GM23338 (cell line): Measurements from ENCODE around the gene LAMTOR5. TPM values are rescaled to one million over a fixed set of nuclear protein-coding genes. Genes with fewer than 3 reads are reported as not detected.
"Not testable (repeated sequence)": the region's sequence is repeated elsewhere in the genome, so short reads cannot be mapped to it uniquely, and the experiment has no call there.

ENCODE experiments used
- ATAC-seq: fragments of 200-7000 bp; cut with Tn5 transposase; 3 replicates; pipeline ENCODE4 v1.9.1; 2020
- DNase-seq: peaks from one replicate; pipeline ENCODE4 v3.0.0-alpha.2; 2015; ENCODE audit warnings: low spot score
- H2AFZ ChIP-seq: fragments of 200-600 bp; sonication (generic); 2 replicates; pipeline ENCODE4 v1.8.0; 2016; ENCODE audit warnings: antibody characterized with exemption, mild to moderate bottlenecking, moderate library complexity
- H3F3A ChIP-seq: fragments of 200-600 bp; sonication (generic); replicated peaks from 2 replicates; pipeline ENCODE4 v1.8.0; 2017; ENCODE audit warnings: antibody characterized with exemption, mixed run types, low read depth
- H3K27ac ChIP-seq: fragments of 200-600 bp; sonication (generic); 2 replicates; pipeline ENCODE4 v1.6.1; 2016; ENCODE audit warnings: low read depth
- H3K27me3 ChIP-seq: fragments of 200-600 bp; sonication (generic); 2 replicates; pipeline ENCODE4 v1.8.0; 2016; ENCODE audit warnings: mild to moderate bottlenecking, mixed run types, moderate library complexity; ENCODE audit not compliant: insufficient read depth
- H3K36me3 ChIP-seq: fragments of 200-600 bp; sonication (generic); 2 replicates; pipeline ENCODE4 v1.8.0; 2016; ENCODE audit warnings: mild to moderate bottlenecking; ENCODE audit not compliant: insufficient read depth
- H3K4me1 ChIP-seq: fragments of 200-600 bp; sonication (generic); 2 replicates; pipeline ENCODE4 v1.8.0; 2016; ENCODE audit warnings: mild to moderate bottlenecking, moderate library complexity; ENCODE audit not compliant: insufficient read depth
- H3K4me2 ChIP-seq: fragments of 200-600 bp; sonication (generic); 2 replicates; pipeline ENCODE4 v1.7.1; 2017; ENCODE audit warnings: mixed run types
- H3K4me3 ChIP-seq: fragments of 200-600 bp; sonication (generic); 2 replicates; pipeline ENCODE4 v1.6.1; 2016; ENCODE audit warnings: mixed run types
- H3K79me2 ChIP-seq: fragments of 200-600 bp; sonication (generic); replicated peaks from 2 replicates; pipeline ENCODE4 v1.8.0; 2017; ENCODE audit warnings: mild to moderate bottlenecking; ENCODE audit not compliant: insufficient read depth
- H3K9me2 ChIP-seq: fragments of 200-600 bp; sonication (generic); 2 replicates; pipeline ENCODE4 v1.8.0; 2017; ENCODE audit not compliant: insufficient read depth
- H4K20me1 ChIP-seq: fragments of 200-600 bp; sonication (generic); replicated peaks from 2 replicates; pipeline ENCODE4 v1.8.0; 2017; ENCODE audit warnings: mild to moderate bottlenecking; ENCODE audit not compliant: insufficient read depth
- H3K27ac Mint-ChIP-seq: 2 replicates; pipeline ENCODE4 v1.8.0; 2020; ENCODE audit warnings: inconsistent platforms, mild to moderate bottlenecking, moderate library complexity, mixed read lengths
- H3K27me3 Mint-ChIP-seq: 3 replicates; pipeline ENCODE4 v1.8.0; 2022; ENCODE audit warnings: low read depth, mild to moderate bottlenecking, moderate library complexity, mixed read lengths, inconsistent platforms; ENCODE audit not compliant: insufficient read depth, poor library complexity
- H3K36me3 Mint-ChIP-seq: 3 replicates; pipeline ENCODE4 v1.8.0; 2021; ENCODE audit warnings: low read depth, mild to moderate bottlenecking, inconsistent platforms, moderate library complexity, mixed read lengths
- H3K4me1 Mint-ChIP-seq: 3 replicates; pipeline ENCODE4 v1.8.0; 2020; ENCODE audit warnings: mild to moderate bottlenecking, inconsistent platforms, mixed read lengths
- H3K4me3 Mint-ChIP-seq: 3 replicates; pipeline ENCODE4 v1.8.0; 2021; ENCODE audit warnings: moderate library complexity, mild to moderate bottlenecking, inconsistent platforms, mixed read lengths
- H3K9me3 Mint-ChIP-seq: 3 replicates; pipeline ENCODE4 v1.8.0; 2020; ENCODE audit warnings: moderate library complexity, mild to moderate bottlenecking, inconsistent platforms, mixed read lengths
- CREB1 ChIP-seq: fragments of 250-450 bp; sonication (Bioruptor Pico); IDR thresholded peaks from 2 replicates; pipeline ENCODE4 v1.5.0; 2020; ENCODE audit warnings: low read depth, mild to moderate bottlenecking, moderate library complexity
- CTCF ChIP-seq, 2 experiments: fragments of 200-600 bp in 1 of 2; sonication (generic) in 1 of 2; conservative IDR thresholded peaks; 2 replicates each; pipeline versions ENCODE4 v1.5.1 to v1.6.1; 2016 to 2017; ENCODE audit warnings: antibody characterized with exemption in 2 of 2, low read depth in 2 of 2, mild to moderate bottlenecking in 2 of 2, moderate library complexity in 1 of 2
- EZH2 ChIP-seq: fragments of 200-600 bp; sonication (generic); IDR thresholded peaks from one replicate; pipeline ENCODE4 v1.8.0; 2017; ENCODE audit warnings: antibody characterized with exemption, mild to moderate bottlenecking, low read depth; ENCODE audit not compliant: unreplicated experiment
- EZH2phosphoT487 ChIP-seq: fragments of 200-600 bp; sonication (generic); IDR thresholded peaks from one replicate; pipeline ENCODE4 v1.8.1; 2018; ENCODE audit warnings: antibody characterized with exemption; ENCODE audit not compliant: unreplicated experiment
- JUNB ChIP-seq: IDR thresholded peaks from one replicate; pipeline ENCODE4 v1.6.1; 2016; ENCODE audit warnings: antibody characterized with exemption; ENCODE audit not compliant: unreplicated experiment
- NANOG ChIP-seq: IDR thresholded peaks from 2 replicates; pipeline ENCODE4 v1.6.1; 2016; ENCODE audit warnings: antibody characterized with exemption, borderline replicate concordance
- ZNF331 ChIP-seq: fragments of 250-450 bp; sonication (Bioruptor Pico); IDR thresholded peaks from 2 replicates; pipeline ENCODE4 v1.5.0; 2020; ENCODE audit warnings: low read depth, mild to moderate bottlenecking, moderate library complexity
- ZNF462 ChIP-seq: fragments of 250-450 bp; sonication (Bioruptor Pico); IDR thresholded peaks from 2 replicates; pipeline ENCODE4 v1.5.0; 2020; ENCODE audit warnings: mild to moderate bottlenecking, moderate library complexity
- polyA plus RNA-seq: library from polyadenylated mRNA; unstranded; fragments of >200 nt; fragmentation: Nextera tagmentation; extraction: Ambion mirVana; gene quantifications from 2 replicates; pipeline ENCODE4 v1.2.1, GENCODE V29; 2016
- total RNA-seq: library from RNA; depleted of rRNA; stranded (reverse); fragments of >200 nt; shearing (Covaris generic); gene quantifications from 2 replicates; pipeline ENCODE4 v1.2.3, GENCODE V29; 2014

LAMTOR5 gene
- total and polyA plus RNA-seq, 2 experiments from 2014 or later: 41.0 to 246 TPM

GRCh38 chr1:110418729-110419128 lies 11.2 kb upstream of the LAMTOR5 start (continued):
- no peak for TF ChIP-seq ZNF462 (CRISPR knock-in tag)
- no peak for TF ChIP-seq JUNB
- no peak for TF ChIP-seq EZH2

GRCh38 chr1:110413045-110413444 lies 5.6 kb upstream of the LAMTOR5 start:
- peaks cover 11% of the 10 kb centered on the region; the same call in 2 of the 3 replicates for H3K4me1 Mint-ChIP-seq
- H3K36me3 Mint-ChIP-seq, H3F3A ChIP-seq, H3K4me3 ChIP-seq, H3K27ac Mint-ChIP-seq, H3K4me3 Mint-ChIP-seq, H3K36me3 ChIP-seq, H2AFZ ChIP-seq, H3K9me3 Mint-ChIP-seq, ATAC-seq, H3K27ac ChIP-seq, H3K9me2 ChIP-seq, H3K4me1 ChIP-seq, H3K79me2 ChIP-seq, H4K20me1 ChIP-seq, H3K27me3 ChIP-seq, DNase-seq, H3K4me2 ChIP-seq, H3K27me3 Mint-ChIP-seq: not testable (repeated sequence)

- H3K27ac Mint-ChIP-seq: no peak overlapping the region
Observed at GRCh38 chr1:110412576-110412975, 5.1 kb upstream of the LAMTOR5 start.

More at GRCh38 chr1:110412576-110412975, 5.1 kb upstream of the LAMTOR5 start:
- no peaks in the 10 kb centered on the region for H3K27me3 ChIP-seq
- H3K36me3 ChIP-seq: no peaks in the 10 kb centered on the region
- H3K4me3 Mint-ChIP-seq: no peak overlapping the region
- H3K9me2 ChIP-seq: no peaks in the 10 kb centered on the region
- peaks cover 4% of the 10 kb centered on the region for H3K27me3 Mint-ChIP-seq
- no peak overlapping the region for H3K4me3 ChIP-seq
- DNase-seq (peak; percentile 92), ATAC-seq (peak; percentile 87)
- H3K36me3 Mint-ChIP-seq: no peaks in the 10 kb centered on the region
- no peak overlapping the region for H3K4me2 ChIP-seq
- H3K4me1 ChIP-seq: peaks cover 6% of the 10 kb centered on the region
- no peaks in the 10 kb centered on the region for H3F3A ChIP-seq
- no peak overlapping the region for H3K27ac ChIP-seq
- H3K4me1 Mint-ChIP-seq: peaks cover 11% of the 10 kb centered on the region; the same call in 2 of the 3 replicates
- H3K9me3 Mint-ChIP-seq: no peaks in the 10 kb centered on the region
- no peaks in the 10 kb centered on the region for H4K20me1 ChIP-seq
- H2AFZ ChIP-seq: no peak overlapping the region
- no peak for TF ChIP-seq ZNF331
- no peak for TF ChIP-seq EZH2
- TF ChIP-seq CREB1 (CRISPR knock-in tag): no peak
- TF ChIP-seq EZH2phosphoT487: no peak
- TF ChIP-seq CTCF (conservative IDR thresholded peaks at IDR 0.05; ENCODE audit: low read depth in 2 of 2): peak; percentile 86 to 96
- TF ChIP-seq NANOG: no peak
- H3K79me2 ChIP-seq: no peaks in the 10 kb centered on the region
